HG02852 (cell line): ENCODE results near the gene PHLPP2.
"Not testable (repeated sequence)": the region's sequence is repeated elsewhere in the genome, so short reads cannot be mapped to it uniquely, and the experiment has no call there.

ENCODE experiments used
- ATAC-seq: cut with Tn5 transposase; IDR thresholded peaks from one replicate; pipeline ENCODE4 v1.9.1; 2021; ENCODE audit warnings: mild to moderate bottlenecking, moderate library complexity; ENCODE audit not compliant: unreplicated experiment

Gene PHLPP2

GRCh38 chr16:71623597-71623996 is 100.9 kb downstream of the PHLPP2 start:
- no peak for ATAC-seq

- no peak for ATAC-seq
These were observed 102.4 kb downstream of the PHLPP2 start for GRCh38 chr16:71622088-71622487.

GRCh38 chr16:71618429-71618828 is 106.1 kb downstream of the PHLPP2 start:
- no peak for ATAC-seq

- ATAC-seq: not testable (repeated sequence)
These were observed 109.5 kb downstream of the PHLPP2 start for GRCh38 chr16:71614956-71615355.

- peak; percentile 37 for ATAC-seq
These were observed 113.3 kb downstream of the PHLPP2 start for GRCh38 chr16:71610936-71611871.

GRCh38 chr16:71610447-71610846 is 114.1 kb downstream of the PHLPP2 start:
- no peak for ATAC-seq

GRCh38 chr16:71609066-71609465 is 115.4 kb downstream of the PHLPP2 start:
- no peak for ATAC-seq

GRCh38 chr16:71600822-71601221 is 123.7 kb downstream of the PHLPP2 start:
- ATAC-seq: no peak

GRCh38 chr16:71598426-71598825 is 126.1 kb downstream of the PHLPP2 start:
- ATAC-seq: not testable (repeated sequence)

- ATAC-seq: not testable (repeated sequence)
These were observed 129.1 kb downstream of the PHLPP2 start for GRCh38 chr16:71595340-71595826.
